Ectodermal cell (in vitro differentiated cells): Measurements from ENCODE around the gene PIGV.

ENCODE experiments used
- H3K27ac ChIP-seq: 2 replicates; pipeline ENCODE4 v1.7.0; 2013; ENCODE audit warnings: mild to moderate bottlenecking, low read depth, low read length; ENCODE audit not compliant: insufficient read depth, poor library complexity, severe bottlenecking
- H3K27me3 ChIP-seq: 2 replicates; pipeline ENCODE4 v1.7.0; 2013; ENCODE audit warnings: mild to moderate bottlenecking, low read length; ENCODE audit not compliant: insufficient read depth, control insufficient read depth, poor library complexity, severe bottlenecking
- H3K36me3 ChIP-seq: one replicate; pipeline ENCODE4 v1.7.0; 2013; ENCODE audit warnings: low read length; ENCODE audit not compliant: control insufficient read depth, insufficient read depth
- H3K4me1 ChIP-seq: one replicate; pipeline ENCODE4 v1.7.0; 2013; ENCODE audit warnings: low read length; ENCODE audit not compliant: control insufficient read depth, insufficient read depth
- H3K4me3 ChIP-seq: 2 replicates; pipeline ENCODE4 v1.7.0; 2013; ENCODE audit warnings: low read depth, low read length, control low read depth; ENCODE audit not compliant: insufficient read depth
- H3K9me3 ChIP-seq: 2 replicates; pipeline ENCODE4 v1.7.0; 2013; ENCODE audit warnings: mild to moderate bottlenecking, low read length, moderate library complexity; ENCODE audit not compliant: control insufficient read depth
- WGBS, 2 experiments: methylation state at CpG; one replicate each; pipeline ENCODE4 v1.1.7; 2013; ENCODE audit warnings: missing lambda C conversion rate in 2 of 2; 5-methylcytosine and 5-hydroxymethylcytosine counted together

The PIGV gene

GRCh38 chr1:26771643-26772321, 16.0 kb upstream of the PIGV start:
- Histone ChIP-seq H3K27me3 (no peaks in the 10 kb centered on the region), H3K9me3 (no peaks in the 10 kb centered on the region), H3K4me1 (no peaks in the 10 kb centered on the region), H3K4me3 (no peak overlapping the region), H3K27ac (no peak overlapping the region), H3K36me3 (peaks cover 97% of the 10 kb centered on the region)
- 90 to 98% methylated on average over 2 of the region's 2 CpGs for WGBS, 2 experiments

DNA sequence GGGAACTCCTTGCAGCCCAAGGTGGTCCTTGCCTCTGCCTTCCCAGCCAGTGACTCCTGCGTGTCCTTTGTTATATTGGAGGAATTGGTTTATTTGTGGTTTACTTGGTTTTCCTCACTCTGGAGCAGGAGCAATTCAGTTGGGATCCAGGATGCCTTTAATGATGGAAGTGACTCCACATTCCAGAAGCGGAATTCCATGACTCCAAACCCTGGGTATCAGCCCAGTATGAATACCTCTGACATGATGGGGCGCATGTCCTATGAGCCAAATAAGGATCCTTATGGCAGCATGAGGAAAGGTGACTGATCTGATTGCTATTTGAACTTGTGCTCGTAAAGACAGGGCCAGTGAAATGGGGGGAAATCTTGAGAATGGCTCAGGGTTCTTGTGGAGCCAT, 15.1 kb upstream of the PIGV start:
- no peaks in the 10 kb centered on the region for H3K4me1 ChIP-seq
- H3K9me3 ChIP-seq, result no peaks in the 10 kb centered on the region
- no peak overlapping the region for H3K4me3 ChIP-seq
- H3K36me3 ChIP-seq, result peaks cover 96% of the 10 kb centered on the region
- H3K27ac ChIP-seq, result no peak overlapping the region
- WGBS, 2 experiments, result 95 to 96% methylated on average over 4 of the region's 4 CpGs
- no peaks in the 10 kb centered on the region for H3K27me3 ChIP-seq

GRCh38 chr1:26774462-26774861, 13.3 kb upstream of the PIGV start:
- H3K27ac ChIP-seq, result no peak overlapping the region
- no peaks in the 10 kb centered on the region for H3K9me3 ChIP-seq
- 96 to 97% methylated on average over 13 of the region's 13 CpGs for WGBS, 2 experiments
- peaks cover 95% of the 10 kb centered on the region for H3K36me3 ChIP-seq
- no peak overlapping the region for H3K4me3 ChIP-seq
- no peaks in the 10 kb centered on the region for H3K27me3 ChIP-seq
- no peaks in the 10 kb centered on the region for H3K4me1 ChIP-seq

DNA sequence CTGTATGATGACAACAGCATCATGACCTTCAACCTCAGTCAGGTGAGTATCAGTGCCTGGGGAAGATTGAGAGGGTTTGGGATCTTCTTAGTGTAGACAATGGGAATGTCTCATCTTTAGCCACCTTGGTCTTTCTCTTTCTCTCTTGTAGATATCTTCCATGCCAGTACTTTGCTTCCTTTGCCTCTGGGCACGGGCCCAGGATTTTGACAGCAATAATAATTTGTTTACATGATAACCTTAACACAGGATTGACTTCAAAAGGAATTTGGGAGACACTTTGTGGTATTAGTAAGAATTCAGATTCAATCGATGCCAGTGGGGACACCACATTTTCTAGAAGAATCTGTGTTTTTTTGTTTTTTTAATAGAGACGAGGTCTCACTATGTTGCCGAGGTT, 12.1 kb upstream of the PIGV start:
- 96% methylated on average over 3 to 4 of the region's 4 CpGs for WGBS, 2 experiments
- Histone ChIP-seq H3K27ac (no peak overlapping the region), H3K9me3 (no peaks in the 10 kb centered on the region), H3K27me3 (no peaks in the 10 kb centered on the region), H3K4me1 (no peaks in the 10 kb centered on the region), H3K36me3 (peaks cover 95% of the 10 kb centered on the region), H3K4me3 (no peak overlapping the region)

DNA sequence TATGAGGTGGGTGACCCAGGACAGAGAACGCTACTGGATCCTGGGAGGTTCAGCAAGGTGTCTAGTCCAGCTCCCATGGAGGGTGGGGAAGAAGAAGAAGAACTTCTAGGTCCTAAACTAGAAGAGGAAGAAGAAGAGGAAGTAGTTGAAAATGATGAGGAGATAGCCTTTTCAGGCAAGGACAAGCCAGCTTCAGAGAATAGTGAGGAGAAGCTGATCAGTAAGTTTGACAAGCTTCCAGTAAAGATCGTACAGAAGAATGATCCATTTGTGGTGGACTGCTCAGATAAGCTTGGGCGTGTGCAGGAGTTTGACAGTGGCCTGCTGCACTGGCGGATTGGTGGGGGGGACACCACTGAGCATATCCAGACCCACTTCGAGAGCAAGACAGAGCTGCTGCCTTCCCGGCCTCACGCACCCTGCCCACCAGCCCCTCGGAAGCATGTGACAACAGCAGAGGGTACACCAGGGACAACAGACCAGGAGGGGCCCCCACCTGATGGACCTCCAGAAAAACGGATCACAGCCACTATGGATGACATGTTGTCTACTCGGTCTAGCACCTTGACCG, 8.6 kb upstream of the PIGV start:
- Histone ChIP-seq H3K27ac (no peak overlapping the region), H3K27me3 (no peaks in the 10 kb centered on the region), H3K9me3 (no peaks in the 10 kb centered on the region), H3K4me3 (no peak overlapping the region), H3K4me1 (no peaks in the 10 kb centered on the region), H3K36me3 (peaks cover 71% of the 10 kb centered on the region)
- 96% methylated on average over 11 of the region's 11 CpGs for WGBS, 2 experiments

GRCh38 chr1:26780344-26780957, 7.3 kb upstream of the PIGV start:
- Histone ChIP-seq H3K9me3 (no peaks in the 10 kb centered on the region), H3K27ac (no peak overlapping the region), H3K27me3 (no peaks in the 10 kb centered on the region), H3K36me3 (peaks cover 58% of the 10 kb centered on the region), H3K4me1 (peaks cover 1% of the 10 kb centered on the region), H3K4me3 (no peak overlapping the region)
- 96 to 97% methylated on average over 21 of the region's 21 CpGs for WGBS, 2 experiments

- Histone ChIP-seq H3K36me3 (peaks cover 50% of the 10 kb centered on the region), H3K27ac (no peak overlapping the region), H3K27me3 (no peaks in the 10 kb centered on the region), H3K9me3 (no peaks in the 10 kb centered on the region), H3K4me3 (no peak overlapping the region), H3K4me1 (peaks cover 10% of the 10 kb centered on the region)
- 94 to 97% methylated on average over 11 of the region's 11 CpGs for WGBS, 2 experiments
Observed at GRCh38 chr1:26781206-26781825, 6.4 kb upstream of the PIGV start.

DNA sequence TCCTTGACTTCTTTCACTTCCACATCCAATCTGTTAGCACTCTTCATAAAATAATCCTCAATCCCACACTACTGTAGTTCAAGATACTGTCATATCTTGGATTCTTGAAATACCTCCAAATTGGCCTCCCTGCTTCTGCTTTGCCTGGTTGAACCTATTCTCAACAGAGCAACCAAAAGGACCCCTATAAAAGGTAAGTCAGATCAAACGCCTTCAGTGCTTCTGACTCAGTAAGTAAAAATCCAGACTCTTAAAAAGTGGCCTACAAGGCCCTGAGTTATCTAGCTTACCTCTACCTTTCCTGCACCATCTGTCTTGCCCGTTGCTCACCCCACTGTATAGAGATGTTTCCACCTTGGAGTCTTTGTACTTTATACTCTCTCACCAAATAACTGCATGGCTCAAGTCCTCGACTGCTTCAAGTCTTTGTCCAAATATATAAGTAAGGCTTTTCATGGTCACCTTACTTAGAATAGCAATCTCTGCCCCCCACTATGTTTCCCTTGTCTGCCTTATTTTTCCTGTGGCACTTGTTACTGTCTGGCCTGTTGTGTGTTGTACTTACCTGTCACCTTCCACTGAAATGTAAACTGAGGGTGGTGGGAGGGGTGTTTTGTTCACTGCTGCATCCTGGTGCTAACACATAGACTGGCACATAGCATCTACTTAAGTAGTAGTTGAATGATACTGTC, 5.1 kb upstream of the PIGV start:
- H3K4me3 ChIP-seq, result no peak overlapping the region
- no peak overlapping the region for H3K27ac ChIP-seq
- peaks cover 38% of the 10 kb centered on the region for H3K36me3 ChIP-seq
- WGBS, 2 experiments, result 89 to 90% methylated on average over 3 of the region's 3 CpGs
- H3K4me1 ChIP-seq, result peaks cover 20% of the 10 kb centered on the region
- H3K9me3 ChIP-seq, result no peaks in the 10 kb centered on the region
- H3K27me3 ChIP-seq, result no peaks in the 10 kb centered on the region

- Histone ChIP-seq H3K36me3 (peaks cover 28% of the 10 kb centered on the region), H3K27ac (no peak overlapping the region), H3K4me1 (peaks cover 23% of the 10 kb centered on the region), H3K27me3 (no peaks in the 10 kb centered on the region), H3K4me3 (no peak overlapping the region), H3K9me3 (no peaks in the 10 kb centered on the region)
- WGBS, 2 experiments, result 92 to 93% methylated on average over 5 of the region's 5 CpGs
Observed at GRCh38 chr1:26783646-26784022, 4.1 kb upstream of the PIGV start.
